Thymus (tissue), 11 donors: ENCODE results near the gene SERTAD1. TPM values are rescaled to one million over a fixed set of nuclear protein-coding genes. Genes with fewer than 3 reads are reported as not detected.

Experiments
- DNase-seq, 9 donors: peaks; one replicate each; pipeline ENCODE4 v3.0.0-alpha.2; 2013; ENCODE audit warnings: low spot score in 9 of 9, low read depth in 6 of 9, missing footprints in 1 of 9
- H3K27ac ChIP-seq, 2 donors: one replicate each; pipeline ENCODE4 v1.5.1; 2013; ENCODE audit warnings: control low read depth in 1 of 2, low read depth in 1 of 2, low read length in 1 of 2, mild to moderate bottlenecking in 1 of 2, moderate library complexity in 1 of 2
- H3K27me3 ChIP-seq, 2 donors: one replicate each; pipeline ENCODE4 v1.5.1; 2013; ENCODE audit warnings: low read length in 1 of 2; ENCODE audit not compliant: control insufficient read depth in 2 of 2, insufficient read depth in 1 of 2
- H3K36me3 ChIP-seq, 2 donors: one replicate each; pipeline ENCODE4 v1.5.1; 2013; ENCODE audit warnings: low read length in 1 of 2, mild to moderate bottlenecking in 1 of 2, moderate library complexity in 1 of 2; ENCODE audit not compliant: control insufficient read depth in 2 of 2, insufficient read depth in 2 of 2
- H3K4me1 ChIP-seq, 2 donors: one replicate each; pipeline ENCODE4 v1.5.1; 2013; ENCODE audit warnings: low read length in 2 of 2; ENCODE audit not compliant: control insufficient read depth in 2 of 2, insufficient read depth in 2 of 2
- H3K4me3 ChIP-seq, 2 donors: one replicate each; pipeline ENCODE4 v1.5.1; 2013; ENCODE audit warnings: low read length in 2 of 2, control low read depth in 1 of 2, mild to moderate bottlenecking in 1 of 2
- H3K9me3 ChIP-seq, 2 donors: one replicate each; pipeline ENCODE4 v1.5.1; 2013; ENCODE audit warnings: low read length in 1 of 2, mild to moderate bottlenecking in 1 of 2; ENCODE audit not compliant: control insufficient read depth in 2 of 2, insufficient read depth in 1 of 2
- WGBS: extraction: QIAGEN DNeasy Blood & Tissue Kit; methylation state at CpG from one replicate; pipeline ENCODE4 v1.1.7; 2013; 5-methylcytosine and 5-hydroxymethylcytosine counted together
- polyA plus RNA-seq: library from polyadenylated mRNA; stranded (reverse); fragments of 200-250 nt; gene quantifications from one replicate; pipeline ENCODE4 v1.2.3, GENCODE V29; 2013
- total RNA-seq: library from RNA; stranded (reverse); fragments of 120-200 nt; gene quantifications from one replicate; pipeline ENCODE4 v1.2.4, GENCODE V29; 2013
- donor health status: healthy.

The SERTAD1 gene
- total and polyA plus RNA-seq, 2 donors: 7.6 to 15.4 TPM

- 89% methylated on average over 5 of the region's 5 CpGs for WGBS
- no peak overlapping the region for H3K27ac ChIP-seq
- H3K4me1 ChIP-seq: peaks cover 7 to 19% of the 10 kb centered on the region in 2 donors
Observed at GRCh38 chr19:40419780-40420179, 6.0 kb downstream of the SERTAD1 start.

DNA sequence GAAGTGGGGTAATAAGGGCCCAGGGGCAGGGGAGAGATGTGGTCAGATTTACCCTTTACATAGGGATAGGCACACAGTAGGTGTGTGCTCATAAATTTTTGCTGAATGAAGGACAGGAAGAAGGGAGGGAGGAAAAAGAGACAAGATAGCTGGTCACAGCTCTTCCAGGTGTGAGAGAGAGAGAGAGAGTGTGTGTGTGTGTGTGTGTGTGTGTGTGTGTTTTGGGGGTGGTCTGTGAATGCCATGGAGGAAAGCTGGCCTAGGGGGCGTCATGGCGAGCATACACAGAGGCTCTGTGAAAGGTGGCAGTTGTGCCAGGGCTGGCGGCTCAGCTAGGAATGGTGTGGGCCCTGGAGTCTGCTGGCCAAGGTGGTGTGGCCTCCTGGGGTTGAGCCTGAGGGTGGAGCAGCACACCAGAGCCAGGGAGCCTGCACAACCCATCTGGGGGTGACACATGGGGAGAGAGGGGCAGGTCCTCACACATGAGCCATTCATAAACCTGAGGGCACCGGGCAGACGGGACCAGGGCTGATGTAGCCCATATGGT is 6.7 kb downstream of the SERTAD1 start:
- Histone ChIP-seq H3K36me3 (peaks cover 6 to 11% of the 10 kb centered on the region in 2 donors), H3K4me3 (no peak overlapping the region), H3K27ac (no peak overlapping the region), H3K4me1 (peaks cover 4 to 14% of the 10 kb centered on the region in 2 donors), H3K9me3 (no peaks in the 10 kb centered on the region), H3K27me3 (peaks cover 0 to 6% of the 10 kb centered on the region in 2 donors)
- DNase-seq: no peak
- WGBS: 93% methylated on average over 5 of the region's 5 CpGs

More at GRCh38 chr19:40419780-40420179, 6.0 kb downstream of the SERTAD1 start:
- Histone ChIP-seq H3K9me3 (no peaks in the 10 kb centered on the region), H3K36me3 (peaks cover 6 to 11% of the 10 kb centered on the region in 2 donors), H3K4me3 (no peak overlapping the region), H3K27me3 (peaks cover 0 to 6% of the 10 kb centered on the region in 2 donors)
- no peak for DNase-seq

DNA sequence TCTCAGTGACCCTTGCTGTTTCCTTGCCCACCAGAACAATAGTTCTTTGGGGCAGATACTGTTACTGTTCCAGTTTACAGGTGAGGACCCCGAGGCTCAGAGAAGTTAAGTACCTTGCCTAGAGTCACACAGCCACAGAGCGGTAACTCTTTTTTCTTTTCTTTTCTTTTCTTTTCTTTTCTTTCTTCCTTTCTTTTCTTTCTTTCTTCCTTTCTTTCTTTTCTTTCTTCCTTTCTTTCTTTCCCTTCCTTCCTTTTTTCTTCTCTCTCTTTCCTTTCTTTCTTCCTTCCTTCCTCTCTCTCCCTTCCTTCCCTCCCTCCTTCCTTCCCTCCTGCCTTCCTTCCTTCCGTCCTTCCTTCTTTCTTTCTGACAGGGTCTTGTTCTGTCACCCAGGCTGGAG is 7.8 kb downstream of the SERTAD1 start:
- Histone ChIP-seq H3K9me3 (no peaks in the 10 kb centered on the region), H3K27ac (no peak overlapping the region), H3K4me1 (peaks cover 4 to 18% of the 10 kb centered on the region in 2 donors), H3K27me3 (peaks cover 0 to 11% of the 10 kb centered on the region in 2 donors), H3K36me3 (peaks cover 5 to 8% of the 10 kb centered on the region in 2 donors), H3K4me3 (no peak overlapping the region)
- WGBS: 93% methylated on average over 3 of the region's 3 CpGs
- no peak for DNase-seq

- peaks cover under 1 to 4% of the 10 kb centered on the region in 2 donors for H3K36me3 ChIP-seq
- no peaks in the 10 kb centered on the region for H3K9me3 ChIP-seq
- WGBS: 93% methylated on average over 4 of the region's 4 CpGs
- DNase-seq: no peak
- H3K27ac ChIP-seq: peak overlapping the region in 1 of 2 donors; percentile 1
- no peak overlapping the region for H3K4me3 ChIP-seq
- H3K27me3 ChIP-seq: peaks cover 0 to 13% of the 10 kb centered on the region in 2 donors
- H3K4me1 ChIP-seq: peaks cover 4 to 18% of the 10 kb centered on the region in 2 donors
Observed at GRCh38 chr19:40417643-40417981, 8.2 kb downstream of the SERTAD1 start.

GRCh38 chr19:40416918-40417642 is 8.7 kb downstream of the SERTAD1 start:
- H3K36me3 ChIP-seq: no peaks in the 10 kb centered on the region
- peaks cover 4 to 18% of the 10 kb centered on the region in 2 donors for H3K4me1 ChIP-seq
- no peak for DNase-seq
- H3K27ac ChIP-seq: peak overlapping the region in 1 of 2 donors; percentile 1
- no peak overlapping the region for H3K4me3 ChIP-seq
- peaks cover 0 to 16% of the 10 kb centered on the region in 2 donors for H3K27me3 ChIP-seq
- no peaks in the 10 kb centered on the region for H3K9me3 ChIP-seq
- 44% methylated on average over 16 of the region's 16 CpGs for WGBS

DNA sequence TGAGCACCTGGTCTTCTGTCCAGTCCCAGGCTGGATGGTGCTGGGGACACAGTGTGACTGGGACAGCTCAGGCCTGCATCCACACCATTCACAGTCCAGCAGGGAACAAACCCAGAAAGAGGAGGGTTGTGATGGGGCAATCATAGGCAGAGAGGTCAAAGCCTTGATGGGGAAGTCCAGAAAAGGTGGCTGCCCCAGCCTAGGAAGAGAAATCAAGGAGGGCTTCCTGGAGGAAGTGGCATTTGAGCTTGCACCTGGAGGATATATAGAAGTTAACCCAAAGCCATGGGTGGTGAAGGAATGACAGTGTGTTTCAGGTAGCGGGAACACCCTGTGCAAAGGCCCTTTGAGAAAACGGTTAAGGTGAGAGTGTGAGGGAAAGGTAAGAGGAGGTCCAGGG is 10.0 kb downstream of the SERTAD1 start:
- Histone ChIP-seq H3K4me3 (no peak overlapping the region), H3K9me3 (no peaks in the 10 kb centered on the region), H3K4me1 (peaks cover 0 to 9% of the 10 kb centered on the region in 2 donors), H3K36me3 (no peaks in the 10 kb centered on the region), H3K27ac (no peak overlapping the region), H3K27me3 (peaks cover 0 to 18% of the 10 kb centered on the region in 2 donors)
- no peak for DNase-seq
- 96% methylated on average over 2 of the region's 2 CpGs for WGBS

- no peak overlapping the region for H3K27ac ChIP-seq
- peaks cover 0 to 18% of the 10 kb centered on the region in 2 donors for H3K27me3 ChIP-seq
Observed at GRCh38 chr19:40414542-40415535, 11.0 kb downstream of the SERTAD1 start.

DNA sequence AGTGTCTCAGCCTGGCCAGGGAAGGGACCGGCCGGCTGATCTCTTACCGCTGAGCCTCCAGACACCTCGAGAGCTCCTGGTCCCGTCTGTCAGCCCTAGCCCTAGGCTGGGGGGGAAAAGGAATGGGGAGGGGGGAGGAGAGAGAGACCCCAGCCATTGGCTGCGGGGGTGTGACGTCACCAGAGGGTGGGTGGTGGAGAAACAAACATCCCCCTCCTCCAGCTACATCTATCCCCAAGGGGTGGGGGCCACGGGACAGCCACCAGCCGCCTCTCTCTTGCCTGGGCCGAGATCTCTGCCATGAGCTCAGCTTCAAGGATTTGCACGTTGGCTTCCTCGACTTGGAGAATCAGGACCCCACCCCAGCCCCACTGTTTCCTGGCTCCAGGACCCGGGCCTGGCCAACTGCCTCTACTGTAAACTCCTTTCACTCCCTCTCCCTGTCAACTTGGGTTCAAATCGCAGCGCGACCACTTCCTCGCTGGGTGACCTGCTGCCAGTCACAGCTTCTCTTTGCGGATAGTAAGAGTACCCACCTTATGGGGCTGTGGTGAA is 12.4 kb downstream of the SERTAD1 start, which contains the start of gene PRX:
Gene PRX (minus strand): TSS at position 88 of the 555 bp plus-strand sequence. CDS start 5,446 bp downstream, outside the sequence.
- DNase-seq: no peak
- H3K9me3 ChIP-seq: no peaks in the 10 kb centered on the region
- 53% methylated on average over 18 of the region's 18 CpGs for WGBS
- peaks cover 0 to 9% of the 10 kb centered on the region in 2 donors for H3K4me1 ChIP-seq
- peaks cover 0 to 18% of the 10 kb centered on the region in 2 donors for H3K27me3 ChIP-seq
- H3K36me3 ChIP-seq: no peaks in the 10 kb centered on the region
- H3K4me3 ChIP-seq: no peak within 1 kb of the TSS
- H3K27ac ChIP-seq: no peak within 1 kb of the TSS

More at GRCh38 chr19:40414542-40415535, 11.0 kb downstream of the SERTAD1 start:
- no peak overlapping the region for H3K4me3 ChIP-seq
- WGBS: 97% methylated on average over 21 of the region's 21 CpGs
- H3K36me3 ChIP-seq: no peaks in the 10 kb centered on the region
- no peak for DNase-seq
- no peaks in the 10 kb centered on the region for H3K9me3 ChIP-seq
- H3K4me1 ChIP-seq: peaks cover 0 to 9% of the 10 kb centered on the region in 2 donors
